Left renal pelvis (tissue), 4 donors: ENCODE data around the gene FAM135A. TPM values are rescaled to one million over a fixed set of nuclear protein-coding genes. Genes with fewer than 3 reads are reported as not detected.
A peak's percentile ranks its signal among the peaks of the same experiment; 100 is the strongest.
"Not testable (repeated sequence)": the region's sequence is repeated elsewhere in the genome, so short reads cannot be mapped to it uniquely, and the experiment has no call there.

ENCODE experiments used
- DNase-seq, 4 donors: peaks; one replicate each; pipeline ENCODE4 v3.0.0-alpha.2; 2013; ENCODE audit warnings: low read depth in 4 of 4, low spot score in 3 of 4
- polyA plus RNA-seq, 4 donors: library from polyadenylated mRNA; unstranded; fragments of 120-200 nt; gene quantifications; one replicate each; pipeline ENCODE4 v1.2.1, GENCODE V29; 2013; ENCODE audit not compliant: insufficient read length in 4 of 4

Gene FAM135A
- polyA plus RNA-seq, 4 donors, result 18.4 to 37.3 (median 30.3) TPM

DNA sequence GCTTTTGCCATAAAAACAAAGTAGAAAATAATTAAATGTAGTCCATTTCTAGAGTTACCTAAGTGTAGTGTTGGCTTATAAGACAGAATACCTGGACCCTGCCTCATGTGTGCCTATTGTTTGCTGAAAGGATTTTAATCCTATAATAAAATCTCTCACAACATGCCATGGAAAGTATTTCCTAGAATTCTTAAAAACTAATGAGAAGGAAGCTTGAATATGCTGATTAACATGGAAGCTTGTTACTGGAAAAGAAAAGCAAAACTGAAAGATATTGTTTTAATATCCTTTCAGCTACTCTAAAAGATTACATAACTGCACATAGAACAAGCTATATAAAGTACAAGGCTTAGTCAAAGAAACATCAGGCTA is 18.0 kb upstream of the FAM135A start:
- no peak for DNase-seq

DNA sequence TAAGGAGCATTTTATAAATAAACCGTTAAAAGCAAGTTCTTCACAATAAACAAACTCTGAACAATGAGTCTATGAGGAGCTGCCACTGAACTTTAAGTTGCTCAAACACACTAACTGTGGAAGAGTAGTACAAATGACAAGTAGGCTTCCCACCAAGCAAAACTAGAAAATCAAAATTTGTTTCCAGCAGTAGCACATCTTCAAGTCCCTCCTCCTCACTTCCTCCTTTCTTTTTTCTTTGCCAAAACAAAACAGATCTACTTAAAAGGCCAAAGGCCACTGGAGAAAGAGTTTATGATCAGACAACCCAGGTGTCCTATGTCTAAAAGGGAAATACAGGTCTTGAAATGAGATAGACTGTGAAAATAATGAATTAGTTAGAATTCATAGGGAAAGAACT is 17.1 kb upstream of the FAM135A start:
- DNase-seq, result no peak

DNA sequence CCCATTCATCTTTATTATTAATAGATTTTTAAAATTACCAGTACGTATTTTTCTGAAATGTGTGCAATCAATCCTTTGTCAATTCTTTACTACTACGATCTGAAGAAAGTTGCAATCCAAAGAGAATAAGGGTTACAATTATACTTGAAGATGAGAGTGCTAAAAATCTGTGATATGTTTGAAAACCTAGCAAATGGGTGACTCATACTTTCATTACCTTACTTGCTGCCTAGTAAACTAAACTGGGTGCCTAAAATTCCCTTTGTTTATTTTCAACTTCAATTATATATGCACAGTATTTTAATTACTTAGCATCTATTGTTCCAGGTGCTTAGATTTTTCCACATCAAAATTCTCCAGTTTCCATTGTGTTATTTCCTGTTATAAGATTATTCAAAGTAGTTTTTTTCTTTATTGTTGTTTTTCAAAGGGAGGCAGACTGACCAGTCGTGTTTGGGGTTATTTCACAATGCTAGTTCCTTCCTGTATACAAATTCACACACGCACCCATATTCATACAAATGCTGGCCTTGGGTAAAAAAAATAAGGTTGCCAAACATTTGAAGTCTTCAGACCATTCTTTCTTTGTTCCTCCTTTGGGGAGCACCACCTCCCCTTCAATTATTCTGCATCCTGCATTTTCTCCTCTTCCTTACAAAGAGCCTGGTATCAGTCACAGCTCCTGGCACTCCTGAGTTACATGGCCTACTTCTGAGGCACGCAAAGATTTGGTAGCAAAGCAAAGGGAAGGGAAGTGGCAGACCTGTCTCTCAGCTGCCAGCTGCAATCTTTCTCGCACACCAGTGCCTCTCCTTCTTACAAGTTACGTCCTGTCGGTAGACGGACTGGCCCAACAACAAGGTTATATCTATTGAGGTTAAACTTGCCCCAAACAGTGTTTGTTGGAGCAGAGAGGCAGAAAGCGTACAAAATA is 16.2 kb upstream of the FAM135A start:
- DNase-seq, result no peak

DNA sequence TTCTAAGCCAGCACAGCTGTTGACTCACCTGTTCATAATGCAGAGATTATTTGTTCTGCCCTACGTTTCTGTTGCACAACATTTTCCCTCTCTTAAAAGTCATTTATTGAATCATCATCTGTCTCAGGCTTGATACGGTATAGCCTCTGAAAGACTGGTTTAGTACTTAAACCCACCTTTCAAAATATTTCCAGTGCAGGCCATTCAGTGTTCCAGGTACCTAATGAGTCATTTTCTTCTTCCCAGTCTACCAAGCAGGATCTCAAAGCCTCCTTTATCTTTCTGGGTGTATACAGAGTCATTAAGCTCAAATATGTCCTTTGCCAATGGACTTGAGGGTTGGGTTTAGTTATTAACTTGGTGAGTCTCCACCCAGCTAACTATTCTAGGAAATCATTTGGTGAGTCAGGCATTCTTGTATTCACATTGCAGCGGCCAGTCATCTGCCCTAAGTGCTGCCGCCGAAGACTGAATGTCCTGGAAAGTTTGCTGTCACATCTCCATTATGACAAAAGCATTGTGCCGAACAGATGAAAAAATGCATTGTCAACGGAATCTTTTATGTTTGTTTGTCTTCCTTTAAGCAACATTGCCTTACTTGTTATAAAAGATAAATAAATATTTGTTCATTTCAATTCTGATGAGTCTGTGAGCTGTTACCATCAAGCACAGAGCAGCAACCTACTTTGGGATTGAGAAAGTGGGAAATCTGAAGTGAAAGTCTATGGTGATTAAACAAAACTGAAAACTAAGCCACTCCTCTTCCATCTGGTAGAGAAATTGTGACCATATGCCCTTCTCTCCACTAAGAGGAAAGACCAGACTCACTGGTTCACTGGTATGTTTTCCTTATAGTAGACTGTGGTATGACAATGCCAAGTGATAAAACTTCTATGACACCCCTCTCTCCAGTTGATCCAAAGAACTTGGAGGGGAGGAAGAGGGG is 14.3 kb upstream of the FAM135A start:
- DNase-seq, result no peak

DNA sequence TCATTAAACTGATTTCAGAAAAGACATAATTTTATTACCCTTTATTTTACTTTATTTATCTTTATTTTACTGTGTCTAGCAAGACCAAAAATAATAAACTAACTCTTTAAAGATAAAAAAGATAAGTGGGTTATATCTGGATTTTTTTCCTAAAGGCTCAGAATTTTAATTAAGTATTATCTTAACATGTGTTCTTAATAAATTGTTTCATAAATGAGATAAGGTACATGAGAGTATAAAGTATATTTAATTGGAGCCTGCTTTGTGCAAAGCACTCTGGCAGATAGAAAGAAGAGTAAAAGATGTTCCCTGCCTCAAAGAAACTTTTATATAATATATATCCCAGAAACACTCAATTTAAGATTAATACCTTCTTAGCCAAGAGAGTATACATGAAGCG is 8.7 kb upstream of the FAM135A start:
- no peak for DNase-seq

DNA sequence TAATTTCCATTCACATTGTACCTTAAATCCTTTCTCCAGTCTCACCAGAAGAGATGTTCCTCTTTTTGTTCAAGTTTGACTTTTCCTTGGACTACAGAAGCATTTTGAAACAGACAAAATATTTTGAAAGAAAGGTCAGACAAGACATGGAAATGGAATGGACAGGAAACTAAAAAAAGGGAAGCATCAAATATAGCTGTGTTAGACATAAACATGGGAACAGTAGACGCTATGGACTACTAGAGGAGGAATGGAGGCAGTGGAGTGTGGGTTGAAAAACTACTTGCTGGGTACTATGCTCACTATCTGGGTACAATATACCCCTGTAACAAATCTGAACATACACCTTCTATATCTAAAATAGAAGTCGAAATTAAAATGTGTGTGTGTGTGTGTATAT is 4.1 kb upstream of the FAM135A start:
- DNase-seq, result no peak

DNA sequence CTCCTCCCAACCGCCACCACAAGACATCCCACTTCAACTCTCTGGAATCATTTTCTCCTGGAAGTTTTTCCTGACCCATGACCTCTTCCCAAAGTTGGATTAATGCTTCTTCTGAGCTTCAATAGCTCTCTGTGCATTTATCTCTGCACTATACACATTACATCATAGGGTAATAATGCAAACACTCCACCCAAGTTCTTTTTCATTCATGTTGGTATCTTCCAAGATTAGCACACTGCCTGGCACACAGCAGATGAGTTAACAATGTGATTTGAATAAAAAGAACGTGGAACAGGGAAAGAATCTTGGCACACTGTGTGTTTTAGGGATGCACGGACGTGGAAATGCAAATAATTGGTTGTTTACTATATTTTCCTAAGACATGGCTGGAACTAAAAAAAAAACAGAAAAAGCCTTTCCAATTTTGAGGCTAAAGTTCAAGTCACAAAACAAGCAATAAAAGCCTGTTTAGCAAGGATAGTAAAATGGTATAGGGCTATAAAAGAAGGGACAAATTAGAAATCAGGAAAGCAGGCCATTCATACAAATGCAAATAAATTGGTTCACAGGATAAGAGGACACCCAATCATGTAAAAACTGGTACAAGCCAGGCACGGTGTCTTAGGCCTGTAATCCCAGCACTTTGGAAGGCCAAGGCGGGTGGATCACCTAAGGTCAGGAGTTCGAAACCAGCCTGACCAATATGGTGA is 1.6 kb upstream of the FAM135A start:
- DNase-seq, result no peak

DNA sequence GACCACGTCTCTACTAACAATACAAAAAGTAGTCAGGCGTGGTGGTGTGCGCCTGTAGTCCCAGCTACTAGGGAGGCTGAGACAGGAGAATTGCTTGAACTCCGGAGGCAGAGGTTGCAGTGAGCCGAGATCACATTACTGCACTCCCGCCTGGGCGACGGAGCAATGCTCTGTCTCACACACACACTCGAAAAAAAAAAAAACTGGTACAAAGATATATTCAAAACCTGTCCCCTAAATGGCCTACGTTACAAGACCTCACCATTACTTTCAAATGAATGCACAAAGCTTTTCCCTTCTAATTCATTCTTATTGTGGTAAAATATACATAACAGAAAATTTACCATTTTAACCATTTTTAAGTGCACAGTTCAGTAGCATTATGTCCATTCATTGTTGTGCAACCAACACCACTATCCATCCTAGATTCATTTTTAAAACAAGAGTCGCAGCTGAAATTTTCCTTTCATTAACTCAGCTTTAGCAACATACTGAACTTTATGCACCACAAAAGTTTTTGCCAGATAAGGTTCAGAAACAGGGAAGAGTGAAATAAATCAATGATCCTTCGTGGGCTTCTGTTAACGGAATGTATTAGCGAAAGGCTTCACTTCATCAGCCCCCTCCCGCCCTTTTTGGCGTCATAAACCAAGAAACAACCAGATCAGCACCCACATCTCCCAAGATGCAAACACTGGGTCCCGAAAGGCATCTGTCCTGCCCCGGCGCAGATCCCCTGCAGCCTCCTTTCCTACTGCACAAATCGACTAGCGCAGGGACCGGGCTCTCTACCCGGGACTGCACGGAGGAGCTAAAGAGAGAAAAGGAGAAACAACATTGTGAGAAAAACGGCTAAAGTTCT is 825 bp upstream of the FAM135A start:
- no peak for DNase-seq

DNA sequence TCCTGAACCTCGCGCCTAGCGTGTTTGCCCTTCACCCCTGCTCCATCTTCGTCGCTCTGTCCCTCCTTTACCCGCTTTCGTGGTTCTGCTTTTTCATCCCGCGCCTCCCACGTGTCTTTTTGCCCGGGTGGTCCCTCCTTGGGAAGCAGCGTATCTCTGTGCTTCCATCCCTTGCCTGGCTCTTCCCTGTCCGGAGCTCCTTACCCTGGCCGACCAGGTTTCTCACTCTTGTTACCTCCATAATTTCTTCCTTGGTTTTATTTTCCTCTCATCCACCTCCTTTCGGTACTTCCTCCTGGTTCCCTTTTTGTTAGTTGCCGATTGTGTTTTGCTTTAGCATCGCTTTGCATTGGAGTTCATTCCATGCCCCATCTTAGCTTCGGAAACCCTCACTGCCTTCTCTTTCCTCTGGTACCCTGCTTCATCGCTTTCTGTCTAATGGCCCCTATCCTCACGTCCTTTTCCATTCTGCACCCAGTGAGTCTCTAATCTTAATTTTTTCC is 735 bp downstream of the FAM135A start:
- no peak for DNase-seq

DNA sequence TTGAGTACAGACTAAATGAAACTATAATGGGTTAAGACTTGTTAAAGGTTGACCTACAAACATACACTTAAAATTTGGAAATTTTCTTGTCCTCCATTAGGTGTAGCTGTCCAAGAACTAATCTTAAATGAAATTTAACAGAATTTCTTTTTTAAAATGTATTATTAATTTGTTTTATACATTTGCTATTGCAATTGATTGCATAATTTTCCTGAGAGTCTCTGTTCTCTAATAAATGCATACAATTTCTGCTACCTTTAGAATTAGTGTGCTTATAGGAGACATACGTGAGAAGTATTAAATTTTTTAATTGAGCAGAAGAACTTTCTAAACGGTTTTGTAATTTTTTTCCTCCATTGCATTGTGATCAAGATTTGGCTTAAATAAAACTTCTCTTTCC is 1.5 kb downstream of the FAM135A start:
- no peak for DNase-seq

DNA sequence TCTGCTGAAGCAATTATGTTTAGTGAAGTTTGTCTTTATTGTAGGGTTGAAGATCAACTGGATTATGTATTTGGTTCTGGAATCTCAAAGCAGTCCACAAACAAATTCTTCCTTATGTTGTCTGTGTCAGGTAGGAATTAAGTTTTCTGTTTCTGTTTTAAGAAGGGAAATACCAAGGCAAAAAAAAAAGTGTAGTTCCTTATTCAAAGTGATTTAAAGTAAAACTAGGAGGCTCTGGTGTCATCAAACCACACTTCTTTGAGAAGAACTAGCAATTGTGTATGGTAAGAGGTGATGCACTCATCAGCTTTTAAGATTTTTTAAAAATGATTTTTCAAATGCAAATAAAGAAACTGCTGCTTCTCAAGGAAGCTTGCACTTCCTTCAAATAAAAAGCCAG is 1.9 kb downstream of the FAM135A start:
- DNase-seq, result no peak

DNA sequence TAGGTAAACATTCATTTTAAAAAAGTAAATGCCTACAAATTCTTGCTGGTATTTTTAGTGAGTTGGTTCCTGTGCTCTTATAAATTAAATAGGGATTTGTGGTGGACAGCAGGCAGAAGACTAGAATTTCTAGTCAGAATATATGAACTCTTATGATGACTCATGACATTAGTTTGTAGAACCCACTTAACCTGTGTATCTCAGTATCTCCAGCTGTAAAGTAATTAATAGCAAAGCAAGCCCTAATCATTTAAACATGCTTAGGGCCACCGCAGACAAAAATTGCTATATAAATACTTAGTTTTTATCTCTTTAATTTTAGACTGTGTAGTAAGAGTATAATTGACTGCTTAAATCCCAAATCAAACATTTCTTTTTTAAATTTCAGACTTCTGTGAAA is 2.4 kb downstream of the FAM135A start:
- DNase-seq, result no peak

DNA sequence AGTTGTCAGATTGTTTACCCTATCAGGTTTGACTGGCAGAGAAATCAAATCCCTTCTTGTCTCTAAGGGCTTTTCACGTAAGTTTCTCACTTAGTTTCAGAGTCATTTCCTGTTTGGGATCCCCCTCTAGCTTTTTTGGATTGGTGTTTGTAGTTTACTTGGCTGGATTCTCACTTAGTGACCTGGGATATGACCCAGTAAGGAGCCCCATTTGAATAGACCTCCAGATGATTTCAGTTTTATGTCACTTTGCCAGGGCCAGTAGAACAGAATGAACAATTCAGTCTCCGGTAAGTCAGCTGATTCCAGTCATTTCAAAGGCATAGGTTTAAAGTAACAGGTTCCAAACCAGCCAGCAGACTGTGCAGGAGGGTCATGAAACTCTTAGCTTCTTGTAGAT is 8.2 kb downstream of the FAM135A start:
- no peak for DNase-seq

DNA sequence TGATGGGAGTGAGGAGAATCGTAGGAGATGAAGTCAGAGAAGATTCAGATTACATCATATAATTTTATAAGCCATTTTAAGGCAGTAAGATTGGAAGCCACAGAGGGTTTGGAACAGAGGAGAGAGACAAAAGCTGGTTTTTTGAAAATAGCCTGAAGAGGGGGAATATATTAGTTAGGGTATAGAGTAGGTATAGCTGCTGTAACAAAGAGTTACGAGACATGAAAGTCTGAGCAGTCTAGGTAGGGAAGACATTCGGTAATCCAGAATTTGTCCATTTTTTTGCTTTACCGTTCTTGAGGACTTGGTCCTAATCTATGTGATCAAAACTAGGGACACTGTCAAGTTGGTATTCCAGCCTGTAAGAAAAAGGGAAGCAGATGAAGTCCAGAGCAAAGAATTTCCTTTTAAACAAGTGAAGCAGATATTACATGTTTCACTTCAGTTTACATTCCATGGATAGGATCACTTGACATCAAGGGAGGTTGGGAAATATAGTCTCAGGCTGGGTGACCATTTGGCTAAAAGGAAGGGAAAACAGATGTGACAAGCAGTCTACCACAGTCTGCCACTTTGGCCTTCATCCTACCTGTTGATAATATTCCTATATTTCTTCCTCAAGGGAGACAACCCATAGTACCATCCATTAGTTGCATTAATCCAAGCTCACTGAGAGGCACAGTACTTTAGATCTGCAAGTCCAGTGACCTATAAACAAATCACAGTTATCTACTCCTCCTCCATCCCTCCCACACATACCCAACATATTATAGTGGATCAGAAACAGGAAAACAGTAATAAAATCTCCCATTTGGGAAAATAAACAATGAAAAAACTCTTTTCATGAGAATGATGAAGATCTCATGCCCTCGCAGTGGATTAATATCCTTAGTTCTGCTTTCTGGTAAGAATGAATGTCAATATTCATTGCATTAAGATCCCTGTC is 10.2 kb downstream of the FAM135A start:
- DNase-seq, result peak in 1 of 4 donors; percentile 1

DNA sequence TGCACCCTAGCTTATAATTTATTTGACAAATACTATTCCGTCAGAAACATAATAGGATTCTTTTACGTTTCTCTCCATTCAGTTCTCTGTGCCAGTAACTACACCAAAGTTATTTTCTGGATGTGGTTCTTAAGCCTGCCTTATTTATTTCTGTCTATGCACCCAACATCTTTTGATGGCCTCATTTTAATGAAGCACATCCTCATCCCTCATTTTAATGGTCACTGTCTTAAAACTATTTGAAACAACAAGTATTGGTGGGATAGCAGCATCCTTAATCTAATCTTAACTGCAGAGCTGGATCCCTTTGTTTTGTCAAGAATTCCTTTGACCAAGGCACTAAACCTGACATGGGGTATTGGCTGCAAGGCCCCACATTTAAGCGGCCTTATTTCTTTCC is 11.0 kb downstream of the FAM135A start:
- DNase-seq, result peak in 1 of 4 donors; percentile 7

DNA sequence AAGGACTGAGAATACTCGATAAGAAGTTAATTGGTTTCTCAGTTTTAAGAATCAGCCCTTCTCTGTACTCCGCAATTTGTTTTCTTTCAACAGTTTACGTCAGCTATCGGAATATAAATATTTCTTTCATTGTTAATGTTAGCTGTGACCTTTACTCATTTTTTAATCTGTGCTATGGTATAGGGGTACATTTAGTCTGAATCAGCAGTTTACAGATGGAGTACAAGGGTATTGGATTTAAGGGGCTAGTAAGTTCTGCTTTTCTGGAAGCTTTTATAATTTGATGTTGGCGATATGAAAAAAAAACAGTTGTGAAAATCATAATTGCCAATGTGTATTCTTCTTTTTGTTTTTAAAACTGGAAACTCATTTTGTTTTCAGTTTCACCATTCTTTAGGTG is 23.0 kb downstream of the FAM135A start:
- DNase-seq, result no peak

DNA sequence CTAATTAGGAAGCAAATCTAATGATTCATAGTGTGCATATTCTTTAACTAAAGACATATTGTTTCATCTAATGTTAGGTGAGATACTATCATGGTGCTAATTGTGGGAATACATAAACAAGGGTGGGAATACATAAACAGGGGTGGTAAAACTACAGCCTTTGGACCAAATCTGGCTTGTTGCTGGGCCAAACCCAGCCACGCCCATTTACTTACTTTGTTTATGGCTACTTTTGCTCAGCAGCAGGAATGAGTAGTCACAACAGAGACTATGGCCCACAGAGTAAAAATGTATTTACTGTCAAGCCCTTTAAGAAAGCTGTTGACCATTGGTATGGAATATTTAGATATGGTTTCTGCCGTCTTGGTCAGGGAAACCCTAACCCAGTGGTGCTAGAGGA is 31.7 kb downstream of the FAM135A start:
- no peak for DNase-seq

DNA sequence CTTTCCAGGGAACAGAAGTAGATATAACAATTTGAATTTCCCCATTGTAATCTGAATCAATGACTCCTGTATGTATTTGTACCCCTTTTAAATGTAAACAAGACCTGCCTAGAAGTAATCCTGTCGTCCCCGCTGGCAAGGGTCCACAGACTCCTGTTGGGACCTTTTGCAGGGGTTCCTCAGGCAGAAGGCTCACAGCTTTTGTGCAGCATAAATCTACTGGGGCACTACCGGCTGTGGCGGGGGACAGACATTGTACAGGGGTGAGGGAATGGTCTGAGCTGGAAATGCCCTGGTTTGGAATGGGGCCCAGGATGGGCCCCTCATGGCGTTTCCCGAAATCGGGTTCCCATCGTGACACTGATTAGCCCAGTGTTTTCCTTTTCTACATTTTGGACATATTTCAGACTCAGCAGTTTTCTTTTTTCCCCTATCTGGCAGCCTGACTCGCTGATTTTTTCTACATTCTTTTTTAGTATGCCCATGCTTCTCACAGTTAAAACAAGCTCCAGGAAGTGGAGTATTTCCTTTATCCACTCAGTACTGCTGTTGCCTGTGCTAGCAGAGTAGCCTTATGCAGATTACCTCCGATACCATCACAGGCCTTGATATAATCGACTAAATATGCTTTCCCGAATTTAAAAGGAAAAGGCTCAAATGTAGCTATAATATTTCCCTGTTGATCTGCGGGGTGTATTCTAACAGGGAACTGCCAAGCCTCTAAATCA is 34.2 kb downstream of the FAM135A start:
- not testable (repeated sequence) for DNase-seq
